Right forelimb (tissue), 1 donor: Measurements from ENCODE around the gene KLHL13.
"Not testable (repeated sequence)": the region's sequence is repeated elsewhere in the genome, so short reads cannot be mapped to it uniquely, and the experiment has no call there.

Experiments used
- DNase-seq: peaks from one replicate; pipeline ENCODE4 v3.0.0-alpha.2; 2018

KLHL13 gene

GRCh38 chrX:118116713-118117550, at the start of gene KLHL13:
Gene KLHL13, minus strand, starts transcription at chrX:118116810. Its CDS starts 88,337 bp downstream, at chrX:118028473.
- DNase-seq, result peak; percentile 76

GRCh38 chrX:118164138-118164537, 47.5 kb upstream of the KLHL13 start:
- no peak for DNase-seq

GRCh38 chrX:118156953-118157608, 40.5 kb upstream of the KLHL13 start:
- DNase-seq, result no peak

- DNase-seq, result no peak
These were observed 39.8 kb upstream of the KLHL13 start for GRCh38 chrX:118156254-118156952.

GRCh38 chrX:118153270-118153669, 36.7 kb upstream of the KLHL13 start:
- no peak for DNase-seq

GRCh38 chrX:118152721-118153120, 36.1 kb upstream of the KLHL13 start:
- DNase-seq, result no peak

- no peak for DNase-seq
These were observed 32.1 kb upstream of the KLHL13 start for GRCh38 chrX:118148737-118149136.

- DNase-seq, result not testable (repeated sequence)
These were observed 31.2 kb upstream of the KLHL13 start for GRCh38 chrX:118147771-118148170.

- DNase-seq, result no peak
These were observed 27.0 kb upstream of the KLHL13 start for GRCh38 chrX:118143578-118143977.

GRCh38 chrX:118131336-118131735, 14.7 kb upstream of the KLHL13 start:
- DNase-seq, result no peak

- no peak for DNase-seq
These were observed 13.1 kb upstream of the KLHL13 start for GRCh38 chrX:118129681-118130080.

GRCh38 chrX:118128724-118129123, 12.1 kb upstream of the KLHL13 start:
- DNase-seq, result no peak

GRCh38 chrX:118126286-118126685, 9.7 kb upstream of the KLHL13 start:
- no peak for DNase-seq

GRCh38 chrX:118124243-118124642, 7.6 kb upstream of the KLHL13 start:
- DNase-seq, result not testable (repeated sequence)

- DNase-seq, result no peak
These were observed 1.1 kb upstream of the KLHL13 start for GRCh38 chrX:118117741-118118140.

- peak; percentile 51 for DNase-seq
These were observed 477 bp downstream of the KLHL13 start for GRCh38 chrX:118115953-118116712.

GRCh38 chrX:118114971-118115370, 1.6 kb downstream of the KLHL13 start:
- no peak for DNase-seq

GRCh38 chrX:118109065-118109464, 7.5 kb downstream of the KLHL13 start:
- DNase-seq, result no peak

- no peak for DNase-seq
These were observed 8.3 kb downstream of the KLHL13 start for GRCh38 chrX:118108304-118108703.

- no peak for DNase-seq
These were observed 16.5 kb downstream of the KLHL13 start for GRCh38 chrX:118100091-118100490.

GRCh38 chrX:118088084-118088483, 28.5 kb downstream of the KLHL13 start:
- DNase-seq, result no peak

GRCh38 chrX:118074196-118074595, 42.4 kb downstream of the KLHL13 start:
- no peak for DNase-seq
